ENCODE results near the gene PET100. TPM values are rescaled to one million over a fixed set of nuclear protein-coding genes. Genes with fewer than 3 reads are reported as not detected.
A peak's percentile ranks its signal among the peaks of the same experiment; 100 is the strongest.

Gene PET100
- total RNA-seq, 2 experiments from 2014 or later: 45.1 to 99.4 TPM

- no peak for DNase-seq
- CTCF ChIA-PET: no interaction called here
- no peak overlapping the region for H3K27ac Mint-ChIP-seq
Observed at GRCh38 chr19:7602935-7603497, 26.6 kb upstream of the PET100 start.

GRCh38 chr19:7603919-7604318, 25.7 kb upstream of the PET100 start:
- CTCF ChIA-PET: interaction anchor here (0.7 kb wide), 1 partner anchor 123 kb away, joined by 3 read pairs; no protein-coding TSS in a partner anchor
- no peaks in the 10 kb centered on the region for H3K36me3 Mint-ChIP-seq (ENCODE audit: low read depth)
- POLR2A ChIA-PET: interaction anchor here (0.6 kb wide), 1 partner anchor 49 kb away, joined by 6 read pairs; no protein-coding TSS in a partner anchor
- intact Hi-C loops (cut with DNase I, micrococcal nuclease): no loop called here
- no peaks in the 10 kb centered on the region for H3K9me3 Mint-ChIP-seq (ENCODE audit: low read depth)
- DNase-seq: no peak
- H3K4me1 Mint-ChIP-seq: no peaks in the 10 kb centered on the region
- ATAC-seq: no peak
- H3K4me3 Mint-ChIP-seq: no peak overlapping the region
- H3K27ac Mint-ChIP-seq: no peak overlapping the region
- peaks cover 8% of the 10 kb centered on the region for H3K27me3 Mint-ChIP-seq

More at GRCh38 chr19:7602935-7603497, 26.6 kb upstream of the PET100 start:
- Mint-ChIP-seq H3K27me3 (peaks cover 16% of the 10 kb centered on the region), H3K4me3 (no peak overlapping the region), H3K4me1 (no peaks in the 10 kb centered on the region), H3K9me3 (ENCODE audit: low read depth) (no peaks in the 10 kb centered on the region), H3K36me3 (ENCODE audit: low read depth) (no peaks in the 10 kb centered on the region)
- ATAC-seq: no peak
- intact Hi-C loops (cut with DNase I, micrococcal nuclease): no loop called here
- POLR2A ChIA-PET: no interaction called here

GRCh38 chr19:7605490-7606222, 23.9 kb upstream of the PET100 start:
- ChIA-PET POLR2A (interaction anchor here (0.6 to 1.0 kb wide), 2 partner anchors 25 to 1205 kb away, joined by 5 read pairs; no protein-coding TSS in a partner anchor), CTCF (interaction anchor here (1.1 to 1.9 kb wide), 3 partner anchors 13 to 194 kb away, joined by 3 to 14 read pairs (median 7); no protein-coding TSS in a partner anchor)
- no peaks in the 10 kb centered on the region for H3K36me3 Mint-ChIP-seq (ENCODE audit: low read depth)
- H3K27me3 Mint-ChIP-seq: peaks cover 8% of the 10 kb centered on the region
- no peaks in the 10 kb centered on the region for H3K9me3 Mint-ChIP-seq (ENCODE audit: low read depth)
- H3K27ac Mint-ChIP-seq: no peak overlapping the region
- H3K4me1 Mint-ChIP-seq: no peaks in the 10 kb centered on the region
- H3K4me3 Mint-ChIP-seq: no peak overlapping the region
- peak; percentile 82 for ATAC-seq
- DNase-seq: peak; percentile 66
- intact Hi-C loops (cut with DNase I, micrococcal nuclease): no loop called here

- no peaks in the 10 kb centered on the region for H3K4me1 Mint-ChIP-seq
- intact Hi-C loops (cut with DNase I, micrococcal nuclease): no loop called here
- H3K27ac Mint-ChIP-seq: no peak overlapping the region
- H3K4me3 Mint-ChIP-seq: no peak overlapping the region
- ChIA-PET CTCF (interaction anchor here (1.8 to 1.9 kb wide), 2 partner anchors 38 to 194 kb away, joined by 7 to 14 read pairs; no protein-coding TSS in a partner anchor), POLR2A (no interaction called here)
- H3K9me3 Mint-ChIP-seq (ENCODE audit: low read depth): no peaks in the 10 kb centered on the region
- ATAC-seq: no peak
- H3K27me3 Mint-ChIP-seq: peaks cover 8% of the 10 kb centered on the region
- no peak for DNase-seq
- no peaks in the 10 kb centered on the region for H3K36me3 Mint-ChIP-seq (ENCODE audit: low read depth)
Observed at GRCh38 chr19:7606289-7606688, 23.3 kb upstream of the PET100 start.

GRCh38 chr19:7607212-7607873, 22.2 kb upstream of the PET100 start:
- no peak overlapping the region for H3K27ac Mint-ChIP-seq
- POLR2A ChIA-PET: no interaction called here
- CTCF ChIA-PET: interaction anchor here (0.6 to 0.8 kb wide), 2 partner anchors 10 to 62 kb away, joined by 3 to 4 read pairs; no protein-coding TSS in a partner anchor
- intact Hi-C loops (cut with DNase I, micrococcal nuclease): no loop called here
- DNase-seq: no peak
- no peak for ATAC-seq
- peaks cover 4% of the 10 kb centered on the region for H3K27me3 Mint-ChIP-seq
- no peaks in the 10 kb centered on the region for H3K9me3 Mint-ChIP-seq (ENCODE audit: low read depth)
- H3K4me1 Mint-ChIP-seq: no peaks in the 10 kb centered on the region
- no peaks in the 10 kb centered on the region for H3K36me3 Mint-ChIP-seq (ENCODE audit: low read depth)
- H3K4me3 Mint-ChIP-seq: no peak overlapping the region

- DNase-seq (no peak), ATAC-seq (no peak)
- no peaks in the 10 kb centered on the region for H3K36me3 Mint-ChIP-seq (ENCODE audit: low read depth)
- ChIA-PET CTCF (interaction anchor here (0.7 kb wide), 1 partner anchor 252 kb away, joined by 3 read pairs; no protein-coding TSS in a partner anchor), POLR2A (no interaction called here)
- peaks cover 3% of the 10 kb centered on the region for H3K27me3 Mint-ChIP-seq
- no peak overlapping the region for H3K4me3 Mint-ChIP-seq
- H3K27ac Mint-ChIP-seq: no peak overlapping the region
- intact Hi-C loops (cut with DNase I, micrococcal nuclease): no loop called here
- no peaks in the 10 kb centered on the region for H3K9me3 Mint-ChIP-seq (ENCODE audit: low read depth)
- H3K4me1 Mint-ChIP-seq: no peaks in the 10 kb centered on the region
Observed at GRCh38 chr19:7607874-7608560, 21.6 kb upstream of the PET100 start.

GRCh38 chr19:7610491-7611240, 18.9 kb upstream of the PET100 start:
- intact Hi-C loops (cut with DNase I, micrococcal nuclease): no loop called here
- no peaks in the 10 kb centered on the region for H3K4me1 Mint-ChIP-seq
- no peak overlapping the region for H3K27ac Mint-ChIP-seq
- no peak for DNase-seq
- H3K27me3 Mint-ChIP-seq: no peaks in the 10 kb centered on the region
- ChIA-PET POLR2A (no interaction called here), CTCF (interaction anchor here (0.6 kb wide), 1 partner anchor 61 kb away, joined by 3 read pairs; no protein-coding TSS in a partner anchor)
- ATAC-seq: no peak
- no peaks in the 10 kb centered on the region for H3K36me3 Mint-ChIP-seq (ENCODE audit: low read depth)
- no peak overlapping the region for H3K4me3 Mint-ChIP-seq
- no peaks in the 10 kb centered on the region for H3K9me3 Mint-ChIP-seq (ENCODE audit: low read depth)

- ATAC-seq (no peak), DNase-seq (no peak)
- Mint-ChIP-seq H3K27ac (no peak overlapping the region), H3K4me1 (no peaks in the 10 kb centered on the region), H3K9me3 (ENCODE audit: low read depth) (no peaks in the 10 kb centered on the region), H3K36me3 (ENCODE audit: low read depth) (no peaks in the 10 kb centered on the region), H3K4me3 (no peak overlapping the region), H3K27me3 (no peaks in the 10 kb centered on the region)
- intact Hi-C loops (cut with DNase I, micrococcal nuclease): no loop called here
- ChIA-PET POLR2A (no interaction called here), CTCF (no interaction called here)
Observed at GRCh38 chr19:7611541-7612279, 17.9 kb upstream of the PET100 start.

GRCh38 chr19:7612282-7613274, 17.0 kb upstream of the PET100 start:
- H3K36me3 Mint-ChIP-seq (ENCODE audit: low read depth): no peaks in the 10 kb centered on the region
- H3K4me3 Mint-ChIP-seq: no peak overlapping the region
- ChIA-PET CTCF (interaction anchor here (0.6 kb wide), 1 partner anchor 276 kb away, joined by 4 read pairs; no protein-coding TSS in a partner anchor), POLR2A (no interaction called here)
- no peak for ATAC-seq
- no peaks in the 10 kb centered on the region for H3K9me3 Mint-ChIP-seq (ENCODE audit: low read depth)
- no peaks in the 10 kb centered on the region for H3K27me3 Mint-ChIP-seq
- no peak overlapping the region for H3K27ac Mint-ChIP-seq
- DNase-seq: no peak
- H3K4me1 Mint-ChIP-seq: no peaks in the 10 kb centered on the region
- intact Hi-C loops (cut with DNase I, micrococcal nuclease): no loop called here
